ENCODE results near the gene EYA2. TPM values are rescaled to one million over a fixed set of nuclear protein-coding genes. Genes with fewer than 3 reads are reported as not detected.

EYA2 gene
- total and polyA plus RNA-seq, 2 of the 4 experiments (the other 2 are of a cell fraction): 2.3 to 5.4 TPM

DNA sequence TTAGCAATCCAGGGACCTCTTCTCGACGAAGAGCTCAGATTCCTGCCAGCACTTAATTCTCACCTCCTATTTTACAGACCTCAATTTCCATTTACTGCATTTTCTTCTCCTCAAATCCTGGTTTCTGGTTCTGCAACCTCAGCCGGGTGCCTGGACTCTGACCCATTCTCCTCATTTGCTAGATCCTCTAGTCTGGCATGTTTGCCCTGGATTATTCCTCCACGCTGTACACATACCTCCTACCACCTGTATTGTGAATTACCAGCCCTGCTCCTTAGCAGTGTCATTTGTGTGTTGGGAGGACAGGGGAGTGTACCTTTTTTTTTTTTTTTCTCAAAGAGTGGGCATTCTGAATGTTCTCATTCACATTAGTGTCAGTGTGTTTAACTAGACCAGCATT, 257.4 kb downstream of the EYA2 start:
- Histone ChIP-seq H3K27ac (ENCODE audit: insufficient read depth, low read length) (no peak overlapping the region), H4K20me1 (ENCODE audit: insufficient read depth, low read length) (no peaks in the 10 kb centered on the region), H3K9me1 (ENCODE audit: insufficient read depth, low read length) (no peaks in the 10 kb centered on the region; the same call in 1 of the 2 replicates), H2AK5ac (ENCODE audit: low read depth, low read length) (no peak overlapping the region), H3K4me3 (ENCODE audit: insufficient read depth, low read depth, low read length) (no peak overlapping the region), H4K8ac (ENCODE audit: low read depth in 2 of 2, low read length in 2 of 2) (no peak overlapping the region), H3K9ac (ENCODE audit: low read depth, low read length) (no peak overlapping the region), H2BK20ac (ENCODE audit: low read depth, low read length) (no peak overlapping the region), H2BK120ac (ENCODE audit: low read depth, low read length) (no peak overlapping the region), H3K18ac (ENCODE audit: low read depth, low read length) (no peak overlapping the region), H3K23ac (ENCODE audit: low read depth, low read length) (no peak overlapping the region), H3K4ac (ENCODE audit: low read depth, low read length) (no peak overlapping the region), H2AFZ (replicated peaks; ENCODE audit: low read length, poor library complexity) (no peak overlapping the region), H4K5ac (ENCODE audit: low read depth, low read length) (no peak overlapping the region), H3K36me3 (ENCODE audit: control insufficient read depth, insufficient read depth, low read length) (no peaks in the 10 kb centered on the region), H4K91ac (ENCODE audit: insufficient read depth, low read depth, low read length) (no peak overlapping the region), H2BK15ac (ENCODE audit: low read depth, low read length) (no peak overlapping the region), H3K4me1 (ENCODE audit: control insufficient read depth, insufficient read depth, low read length) (peaks cover 4% of the 10 kb centered on the region; the same call in 1 of the 2 replicates), H3K9me3 (ENCODE audit: control insufficient read depth, insufficient read depth, low read length) (no peaks in the 10 kb centered on the region), H2AK9ac (replicated peaks; ENCODE audit: low read depth, low read length, poor library complexity) (no peak overlapping the region), H3K79me1 (ENCODE audit: low read depth in 1 of 2, low read length in 2 of 2) (no peaks in the 10 kb centered on the region), H3K4me2 (ENCODE audit: low read depth, low read length) (no peak overlapping the region), H3K27me3 (ENCODE audit: control insufficient read depth, insufficient read depth, low read length) (no peaks in the 10 kb centered on the region), H2BK5ac (ENCODE audit: low read depth, low read length, poor library complexity, severe bottlenecking) (no peak overlapping the region), H3K14ac (replicated peaks; ENCODE audit: low read depth, low read length) (no peak overlapping the region), H3K56ac (ENCODE audit: extremely low read depth, insufficient read depth, low read length) (no peak overlapping the region)
- no peak for DNase-seq
- CTCF ChIA-PET: no interaction called here
- ATAC-seq (ENCODE audit: low read depth): no peak
- intact Hi-C loops (cut with micrococcal nuclease) (no loop called here), dilution Hi-C loops (cut with HindIII; ENCODE audit: low sequenced_read_pairs, unreplicated experiment) (no loop called here), in situ Hi-C loops (cut with MboI; ENCODE audit: low sequenced_read_pairs) (no loop called here)
- no peak for TF ChIP-seq NFE2L2 (IDR thresholded peaks at IDR 0.05; ENCODE audit: low read depth, low read length)
- no peak for TF ChIP-seq SMC3 (IDR thresholded peaks at IDR 0.05; ENCODE audit: low read depth, low read length)
- no peak for TF ChIP-seq MXI1 (IDR thresholded peaks at IDR 0.05; ENCODE audit: borderline replicate concordance, low read depth, low read length)
- TF ChIP-seq POLR2A (IDR thresholded peaks at IDR 0.05; ENCODE audit: low read depth, low read length): no peak
- TF ChIP-seq, protein P1, sequence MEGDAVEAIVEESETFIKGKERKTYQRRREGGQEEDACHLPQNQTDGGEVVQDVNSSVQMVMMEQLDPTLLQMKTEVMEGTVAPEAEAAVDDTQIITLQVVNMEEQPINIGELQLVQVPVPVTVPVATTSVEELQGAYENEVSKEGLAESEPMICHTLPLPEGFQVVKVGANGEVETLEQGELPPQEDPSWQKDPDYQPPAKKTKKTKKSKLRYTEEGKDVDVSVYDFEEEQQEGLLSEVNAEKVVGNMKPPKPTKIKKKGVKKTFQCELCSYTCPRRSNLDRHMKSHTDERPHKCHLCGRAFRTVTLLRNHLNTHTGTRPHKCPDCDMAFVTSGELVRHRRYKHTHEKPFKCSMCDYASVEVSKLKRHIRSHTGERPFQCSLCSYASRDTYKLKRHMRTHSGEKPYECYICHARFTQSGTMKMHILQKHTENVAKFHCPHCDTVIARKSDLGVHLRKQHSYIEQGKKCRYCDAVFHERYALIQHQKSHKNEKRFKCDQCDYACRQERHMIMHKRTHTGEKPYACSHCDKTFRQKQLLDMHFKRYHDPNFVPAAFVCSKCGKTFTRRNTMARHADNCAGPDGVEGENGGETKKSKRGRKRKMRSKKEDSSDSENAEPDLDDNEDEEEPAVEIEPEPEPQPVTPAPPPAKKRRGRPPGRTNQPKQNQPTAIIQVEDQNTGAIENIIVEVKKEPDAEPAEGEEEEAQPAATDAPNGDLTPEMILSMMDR (conservative IDR thresholded peaks at IDR 0.05; ENCODE audit: low read depth, low read length): no peak
- TF ChIP-seq, protein P2, sequence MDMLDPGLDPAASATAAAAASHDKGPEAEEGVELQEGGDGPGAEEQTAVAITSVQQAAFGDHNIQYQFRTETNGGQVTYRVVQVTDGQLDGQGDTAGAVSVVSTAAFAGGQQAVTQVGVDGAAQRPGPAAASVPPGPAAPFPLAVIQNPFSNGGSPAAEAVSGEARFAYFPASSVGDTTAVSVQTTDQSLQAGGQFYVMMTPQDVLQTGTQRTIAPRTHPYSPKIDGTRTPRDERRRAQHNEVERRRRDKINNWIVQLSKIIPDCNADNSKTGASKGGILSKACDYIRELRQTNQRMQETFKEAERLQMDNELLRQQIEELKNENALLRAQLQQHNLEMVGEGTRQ (IDR thresholded peaks at IDR 0.05; ENCODE audit: low read depth, low read length): no peak
- no peak for TF ChIP-seq RAD21 (IDR thresholded peaks at IDR 0.05; ENCODE audit: low read length)
- no peak for TF ChIP-seq RFX5 (IDR thresholded peaks at IDR 0.05; ENCODE audit: low read depth, low read length)
- TF ChIP-seq MAFK (IDR thresholded peaks at IDR 0.05; ENCODE audit: low read depth, low read length): no peak
- 83% methylated on average over 2 of the region's 4 CpGs; no CpG with 5 or more reads in 1 of the 2 experiments for WGBS, 2 experiments (ENCODE audit: extremely low coverage in 2 of 2, insufficient read length in 1 of 2)
- POLR2A ChIA-PET (ENCODE audit: unreplicated experiment): no interaction called here
- no TSS peak for BruUV-seq (replicated peaks)

All from IMR-90 (cell line).